Ishikawa (cell line): Measurements from ENCODE around the gene OR6T1.

Experiments used
- CEBPB ChIP-seq: IDR thresholded peaks from 2 replicates; pipeline ENCODE4 v1.6.1; 2012
- CREB1 ChIP-seq: IDR thresholded peaks from 2 replicates; pipeline ENCODE4 v1.6.1; 2012; ENCODE audit warnings: low read depth
- EGR1 ChIP-seq: IDR thresholded peaks from 2 replicates; pipeline ENCODE4 v1.6.1; 2012
- EP300 ChIP-seq: IDR thresholded peaks from 2 replicates; pipeline ENCODE4 v1.6.1; 2012; ENCODE audit warnings: borderline replicate concordance
- FOXM1 ChIP-seq: IDR thresholded peaks from 2 replicates; pipeline ENCODE4 v1.6.1; 2012; ENCODE audit warnings: low read depth, borderline replicate concordance
- NFIC ChIP-seq: IDR thresholded peaks from 2 replicates; pipeline ENCODE4 v1.6.1; 2012
- RAD21 ChIP-seq: IDR thresholded peaks from 2 replicates; pipeline ENCODE4 v1.6.1; 2012; ENCODE audit warnings: low read depth
- TAF1 ChIP-seq: IDR thresholded peaks from 2 replicates; pipeline ENCODE4 v1.6.1; 2012; ENCODE audit warnings: low read depth, mild to moderate bottlenecking
- TCF12 ChIP-seq: IDR thresholded peaks from 2 replicates; pipeline ENCODE4 v1.6.1; 2012; ENCODE audit warnings: low read depth
- TEAD4 ChIP-seq: IDR thresholded peaks from 2 replicates; pipeline ENCODE4 v1.6.1; 2012
- YY1 ChIP-seq: IDR thresholded peaks from 2 replicates; pipeline ENCODE4 v1.6.1; 2012; ENCODE audit warnings: low read depth
- ZBTB7A ChIP-seq: IDR thresholded peaks from 2 replicates; pipeline ENCODE4 v1.6.1; 2012; ENCODE audit warnings: low read depth
- TF ChIP-seq, protein P1 (sequence below): IDR thresholded peaks from 2 replicates; pipeline ENCODE4 v1.6.1; 2012; ENCODE audit warnings: low read depth, mild to moderate bottlenecking
- TF ChIP-seq, protein P2 (sequence below): IDR thresholded peaks from 2 replicates; pipeline ENCODE4 v1.6.1; 2012
- TF ChIP-seq, protein P3 (sequence below): IDR thresholded peaks from 2 replicates; pipeline ENCODE4 v1.6.1; 2012

Gene OR6T1

DNA sequence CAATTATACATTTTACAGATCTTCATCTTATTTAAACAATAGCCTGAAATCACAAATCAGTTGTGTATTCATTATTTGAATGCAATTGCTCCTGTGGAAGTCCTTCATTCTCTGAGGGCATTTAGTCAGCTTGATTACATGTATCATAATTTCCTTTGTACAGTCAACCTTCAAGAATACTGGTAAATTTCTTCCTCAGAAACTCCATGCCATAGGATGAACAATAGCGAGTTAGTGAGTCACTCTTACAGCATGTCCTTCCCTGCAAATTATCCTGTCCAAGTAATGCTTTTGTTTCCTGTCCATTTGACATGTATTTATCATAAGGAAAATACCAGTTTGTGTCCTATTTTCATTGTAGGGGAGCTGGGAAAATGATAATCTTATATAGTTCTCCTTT is 30.2 kb upstream of the OR6T1 start:
- TF ChIP-seq TCF12 = no peak
- no peak for TF ChIP-seq CEBPB
- TF ChIP-seq EGR1 = no peak
- TF ChIP-seq, protein P1, sequence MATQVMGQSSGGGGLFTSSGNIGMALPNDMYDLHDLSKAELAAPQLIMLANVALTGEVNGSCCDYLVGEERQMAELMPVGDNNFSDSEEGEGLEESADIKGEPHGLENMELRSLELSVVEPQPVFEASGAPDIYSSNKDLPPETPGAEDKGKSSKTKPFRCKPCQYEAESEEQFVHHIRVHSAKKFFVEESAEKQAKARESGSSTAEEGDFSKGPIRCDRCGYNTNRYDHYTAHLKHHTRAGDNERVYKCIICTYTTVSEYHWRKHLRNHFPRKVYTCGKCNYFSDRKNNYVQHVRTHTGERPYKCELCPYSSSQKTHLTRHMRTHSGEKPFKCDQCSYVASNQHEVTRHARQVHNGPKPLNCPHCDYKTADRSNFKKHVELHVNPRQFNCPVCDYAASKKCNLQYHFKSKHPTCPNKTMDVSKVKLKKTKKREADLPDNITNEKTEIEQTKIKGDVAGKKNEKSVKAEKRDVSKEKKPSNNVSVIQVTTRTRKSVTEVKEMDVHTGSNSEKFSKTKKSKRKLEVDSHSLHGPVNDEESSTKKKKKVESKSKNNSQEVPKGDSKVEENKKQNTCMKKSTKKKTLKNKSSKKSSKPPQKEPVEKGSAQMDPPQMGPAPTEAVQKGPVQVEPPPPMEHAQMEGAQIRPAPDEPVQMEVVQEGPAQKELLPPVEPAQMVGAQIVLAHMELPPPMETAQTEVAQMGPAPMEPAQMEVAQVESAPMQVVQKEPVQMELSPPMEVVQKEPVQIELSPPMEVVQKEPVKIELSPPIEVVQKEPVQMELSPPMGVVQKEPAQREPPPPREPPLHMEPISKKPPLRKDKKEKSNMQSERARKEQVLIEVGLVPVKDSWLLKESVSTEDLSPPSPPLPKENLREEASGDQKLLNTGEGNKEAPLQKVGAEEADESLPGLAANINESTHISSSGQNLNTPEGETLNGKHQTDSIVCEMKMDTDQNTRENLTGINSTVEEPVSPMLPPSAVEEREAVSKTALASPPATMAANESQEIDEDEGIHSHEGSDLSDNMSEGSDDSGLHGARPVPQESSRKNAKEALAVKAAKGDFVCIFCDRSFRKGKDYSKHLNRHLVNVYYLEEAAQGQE = no peak
- no peak for TF ChIP-seq TEAD4
- TF ChIP-seq FOXM1 = no peak
- TF ChIP-seq RAD21 = no peak
- TF ChIP-seq, protein P2, sequence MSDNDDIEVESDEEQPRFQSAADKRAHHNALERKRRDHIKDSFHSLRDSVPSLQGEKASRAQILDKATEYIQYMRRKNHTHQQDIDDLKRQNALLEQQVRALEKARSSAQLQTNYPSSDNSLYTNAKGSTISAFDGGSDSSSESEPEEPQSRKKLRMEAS = no peak
- TF ChIP-seq, protein P3, sequence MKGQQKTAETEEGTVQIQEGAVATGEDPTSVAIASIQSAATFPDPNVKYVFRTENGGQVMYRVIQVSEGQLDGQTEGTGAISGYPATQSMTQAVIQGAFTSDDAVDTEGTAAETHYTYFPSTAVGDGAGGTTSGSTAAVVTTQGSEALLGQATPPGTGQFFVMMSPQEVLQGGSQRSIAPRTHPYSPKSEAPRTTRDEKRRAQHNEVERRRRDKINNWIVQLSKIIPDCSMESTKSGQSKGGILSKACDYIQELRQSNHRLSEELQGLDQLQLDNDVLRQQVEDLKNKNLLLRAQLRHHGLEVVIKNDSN = no peak
- no peak for TF ChIP-seq YY1
- no peak for TF ChIP-seq TAF1
- no peak for TF ChIP-seq NFIC
- TF ChIP-seq CREB1 = no peak
- TF ChIP-seq EP300 = no peak
- TF ChIP-seq ZBTB7A = no peak

DNA sequence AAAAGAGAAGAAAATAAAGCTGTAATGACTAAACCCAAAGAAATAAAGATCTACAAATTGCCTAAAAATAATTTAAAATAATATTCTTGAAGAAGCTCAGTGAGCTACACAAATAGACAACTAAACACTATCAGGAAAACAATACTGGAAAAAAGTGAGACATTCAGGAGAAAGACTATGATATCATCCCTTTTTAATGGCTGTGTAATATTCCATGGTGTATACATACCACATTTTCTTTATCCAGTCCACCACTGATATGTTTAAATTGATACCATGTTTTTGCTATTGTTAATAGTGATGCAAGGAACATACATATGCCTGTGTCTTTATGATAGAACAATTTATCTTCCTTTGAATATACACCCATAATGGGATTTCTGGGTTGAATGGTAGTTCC is 13.1 kb upstream of the OR6T1 start:
- TF ChIP-seq ZBTB7A (no peak), CREB1 (no peak), TEAD4 (no peak), NFIC (no peak), TAF1 (no peak), RAD21 (no peak), EGR1 (no peak), TCF12 (no peak), CEBPB (no peak), EP300 (no peak), FOXM1 (no peak), YY1 (no peak)
- TF ChIP-seq, protein P3 = no peak
- TF ChIP-seq, protein P1 = no peak
- TF ChIP-seq, protein P2 = no peak

DNA sequence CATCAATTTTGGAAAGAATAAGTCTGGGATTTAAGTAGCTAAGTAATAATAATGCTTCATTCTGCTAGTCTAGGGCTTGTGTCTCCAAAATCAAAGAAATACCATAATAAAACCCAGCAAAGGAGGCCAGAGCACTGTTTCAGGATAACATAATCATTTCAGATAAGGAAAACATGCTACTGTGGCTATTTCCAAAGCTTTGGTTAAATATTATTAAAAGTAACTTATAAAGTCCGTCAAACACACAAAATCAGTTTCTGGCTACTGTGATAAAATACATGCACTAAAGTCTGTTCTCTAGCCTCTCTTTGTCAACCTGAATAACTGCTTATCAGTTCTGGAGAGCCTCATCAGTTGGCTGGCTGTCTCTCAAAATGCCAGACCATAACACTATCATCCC is 1.5 kb upstream of the OR6T1 start:
- no peak for TF ChIP-seq CREB1
- no peak for TF ChIP-seq EP300
- TF ChIP-seq ZBTB7A = no peak
- TF ChIP-seq, protein P2 = no peak
- TF ChIP-seq FOXM1 = no peak
- TF ChIP-seq TCF12 = no peak
- no peak for TF ChIP-seq EGR1
- no peak for TF ChIP-seq CEBPB
- no peak for TF ChIP-seq NFIC
- TF ChIP-seq YY1 = no peak
- no peak for TF ChIP-seq RAD21
- TF ChIP-seq, protein P3 = no peak
- TF ChIP-seq TEAD4 = no peak
- no peak for TF ChIP-seq TAF1
- TF ChIP-seq, protein P1 = no peak

DNA sequence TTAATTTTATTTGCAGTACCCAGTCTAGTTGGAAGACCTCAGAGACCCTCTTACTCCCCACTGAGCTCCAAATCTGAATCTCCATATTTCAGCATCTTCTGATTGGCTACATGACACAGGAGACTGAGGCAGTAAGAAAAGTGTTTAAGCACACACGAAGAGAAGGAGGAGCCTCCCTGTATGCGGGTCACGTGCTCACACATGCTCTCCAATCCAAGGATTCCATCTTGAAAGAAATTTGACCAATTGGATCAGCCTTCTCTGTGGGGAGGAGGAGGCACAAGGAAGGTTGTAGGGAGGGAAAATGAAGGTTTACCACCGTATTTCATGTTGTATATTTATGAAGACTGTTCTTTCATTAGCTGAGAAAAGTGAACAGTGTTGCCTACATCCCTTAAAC is 1.2 kb downstream of the OR6T1 start:
- TF ChIP-seq TCF12 (no peak), ZBTB7A (no peak), YY1 (no peak), TEAD4 (no peak), EGR1 (no peak), CEBPB (no peak), TAF1 (no peak), EP300 (no peak), NFIC (no peak)
- TF ChIP-seq, protein P3 = no peak
- TF ChIP-seq, protein P2 = no peak
